WTC11 (cell line): Measurements from ENCODE around the gene TMEM82.

Source experiments
- ATF3 ChIP-seq: sonication (generic); formaldehyde crosslinking; conservative IDR thresholded peaks from 2 replicates; pipeline ENCODE4 v1.8.1; 2022; ENCODE audit warnings: mild to moderate bottlenecking, missing genetic modification reagents
- CREB1 ChIP-seq: sonication (generic); formaldehyde crosslinking; IDR thresholded peaks from 2 replicates; pipeline ENCODE4 v1.8.0; 2023; ENCODE audit warnings: mild to moderate bottlenecking, missing genetic modification reagents
- CREM ChIP-seq: sonication (generic); formaldehyde crosslinking; IDR thresholded peaks from 2 replicates; pipeline ENCODE4 v1.8.1; 2022; ENCODE audit warnings: mild to moderate bottlenecking, missing genetic modification reagents, moderate library complexity
- CTCF ChIP-seq: fragments of 200-600 bp; IDR thresholded peaks from 2 replicates; pipeline ENCODE4 v1.8.0; 2022; ENCODE audit warnings: antibody characterized with exemption
- E2F1 ChIP-seq: sonication (generic); formaldehyde crosslinking; IDR thresholded peaks from 2 replicates; pipeline ENCODE4 v1.8.0; 2022; ENCODE audit warnings: mild to moderate bottlenecking, missing genetic modification reagents
- ETV6 ChIP-seq: sonication (generic); formaldehyde crosslinking; IDR thresholded peaks from 2 replicates; pipeline ENCODE4 v1.8.1; 2022; ENCODE audit warnings: mild to moderate bottlenecking, missing genetic modification reagents
- IRF1 ChIP-seq: sonication (generic); formaldehyde crosslinking; IDR thresholded peaks from 2 replicates; pipeline ENCODE4 v1.8.0; 2023; ENCODE audit warnings: missing genetic modification reagents
- MAX ChIP-seq: sonication (generic); formaldehyde crosslinking; IDR thresholded peaks from 2 replicates; pipeline ENCODE4 v1.8.0; 2022; ENCODE audit warnings: mild to moderate bottlenecking, missing genetic modification reagents
- NFE2L1 ChIP-seq: sonication (generic); formaldehyde crosslinking; IDR thresholded peaks from 2 replicates; pipeline ENCODE4 v1.8.1; 2023; ENCODE audit warnings: missing genetic modification reagents
- SP1 ChIP-seq: sonication (generic); formaldehyde crosslinking; conservative IDR thresholded peaks from 2 replicates; pipeline ENCODE4 v1.8.1; 2022; ENCODE audit warnings: missing genetic modification reagents
- TEAD4 ChIP-seq: sonication (generic); formaldehyde crosslinking; IDR thresholded peaks from 2 replicates; pipeline ENCODE4 v1.8.0; 2022; ENCODE audit warnings: mild to moderate bottlenecking, missing genetic modification reagents
- USF2 ChIP-seq: sonication (generic); formaldehyde crosslinking; IDR thresholded peaks from 2 replicates; pipeline ENCODE4 v1.8.1; 2023; ENCODE audit warnings: mild to moderate bottlenecking, missing genetic modification reagents, moderate library complexity
- ZNF281 ChIP-seq: sonication (generic); formaldehyde crosslinking; IDR thresholded peaks from 2 replicates; pipeline ENCODE4 v1.8.0; 2023; ENCODE audit warnings: mild to moderate bottlenecking, missing genetic modification reagents
- ZNF423 ChIP-seq: fragments of 250-450 bp; sonication (Bioruptor Pico); IDR thresholded peaks from 2 replicates; pipeline ENCODE4 v2.1.2; 2022; ENCODE audit warnings: mild to moderate bottlenecking, moderate library complexity

- TF ChIP-seq USF2 (CRISPR knock-in tag) = no peak
- no peak for TF ChIP-seq SP1 (CRISPR knock-in tag)
- TF ChIP-seq CREB1 = no peak
- no peak for TF ChIP-seq ATF3 (CRISPR knock-in tag)
- TF ChIP-seq TEAD4 (CRISPR knock-in tag) = no peak
- no peak for TF ChIP-seq ETV6
- TF ChIP-seq NFE2L1 (CRISPR knock-in tag) = no peak
- no peak for TF ChIP-seq CTCF
- no peak for TF ChIP-seq ZNF281 (CRISPR knock-in tag)
- TF ChIP-seq ZNF423 (CRISPR knock-in tag) = no peak
- no peak for TF ChIP-seq E2F1 (CRISPR knock-in tag)
- no peak for TF ChIP-seq IRF1 (CRISPR knock-in tag)
- TF ChIP-seq MAX (CRISPR knock-in tag) = no peak
- no peak for TF ChIP-seq CREM (CRISPR knock-in tag)
Measured at GRCh38 chr1:15696956-15697521, 45.3 kb upstream of the TMEM82 start.
